ENCODE measurements around the gene CAMK1D.

The CAMK1D gene

GRCh38 chr10:12397941-12398340 is 48.6 kb downstream of the CAMK1D start:
- in situ Hi-C loops (cut with HindIII; ENCODE audit: low sequenced_read_pairs) = no loop called here

GRCh38 chr10:12400266-12400931 is 51.1 kb downstream of the CAMK1D start:
- in situ Hi-C loops (cut with HindIII; ENCODE audit: low sequenced_read_pairs) = no loop called here

- in situ Hi-C loops (cut with HindIII; ENCODE audit: low sequenced_read_pairs) = no loop called here
Observed at GRCh38 chr10:12401466-12401865, 52.1 kb downstream of the CAMK1D start.

GRCh38 chr10:12403119-12403518 is 53.8 kb downstream of the CAMK1D start:
- in situ Hi-C loops (cut with HindIII; ENCODE audit: low sequenced_read_pairs) = no loop called here

- in situ Hi-C loops (cut with HindIII; ENCODE audit: low sequenced_read_pairs) = no loop called here
Observed at GRCh38 chr10:12405342-12406320, 56.3 kb downstream of the CAMK1D start.

- in situ Hi-C loops (cut with HindIII; ENCODE audit: low sequenced_read_pairs) = no loop called here
Observed at GRCh38 chr10:12406764-12407400, 57.5 kb downstream of the CAMK1D start.

- in situ Hi-C loops (cut with HindIII; ENCODE audit: low sequenced_read_pairs) = no loop called here
Observed at GRCh38 chr10:12408472-12408871, 59.1 kb downstream of the CAMK1D start.

GRCh38 chr10:12409161-12409560 is 59.8 kb downstream of the CAMK1D start:
- in situ Hi-C loops (cut with HindIII; ENCODE audit: low sequenced_read_pairs) = no loop called here

GRCh38 chr10:12409613-12410012 is 60.3 kb downstream of the CAMK1D start:
- in situ Hi-C loops (cut with HindIII; ENCODE audit: low sequenced_read_pairs) = no loop called here

GRCh38 chr10:12412666-12413368 is 63.5 kb downstream of the CAMK1D start:
- in situ Hi-C loops (cut with HindIII; ENCODE audit: low sequenced_read_pairs) = no loop called here

- in situ Hi-C loops (cut with HindIII; ENCODE audit: low sequenced_read_pairs) = no loop called here
Observed at GRCh38 chr10:12413369-12413711, 64.0 kb downstream of the CAMK1D start.

- in situ Hi-C loops (cut with HindIII; ENCODE audit: low sequenced_read_pairs) = no loop called here
Observed at GRCh38 chr10:12414278-12414989, 65.1 kb downstream of the CAMK1D start.

GRCh38 chr10:12416344-12417050 is 67.2 kb downstream of the CAMK1D start:
- in situ Hi-C loops (cut with HindIII; ENCODE audit: low sequenced_read_pairs) = no loop called here

GRCh38 chr10:12417331-12417730 is 68.0 kb downstream of the CAMK1D start:
- in situ Hi-C loops (cut with HindIII; ENCODE audit: low sequenced_read_pairs) = no loop called here

- in situ Hi-C loops (cut with HindIII; ENCODE audit: low sequenced_read_pairs) = no loop called here
Observed at GRCh38 chr10:12418000-12418399, 68.7 kb downstream of the CAMK1D start.

GRCh38 chr10:12418725-12419261 is 69.4 kb downstream of the CAMK1D start:
- in situ Hi-C loops (cut with HindIII; ENCODE audit: low sequenced_read_pairs) = no loop called here

GRCh38 chr10:12419262-12419847 is 70.0 kb downstream of the CAMK1D start:
- in situ Hi-C loops (cut with HindIII; ENCODE audit: low sequenced_read_pairs) = no loop called here

- in situ Hi-C loops (cut with HindIII; ENCODE audit: low sequenced_read_pairs) = no loop called here
Observed at GRCh38 chr10:12420530-12421120, 71.3 kb downstream of the CAMK1D start.

GRCh38 chr10:12422189-12422588 is 72.8 kb downstream of the CAMK1D start:
- in situ Hi-C loops (cut with HindIII; ENCODE audit: low sequenced_read_pairs) = no loop called here

Data from DLD1 (cell line).